GM13977 (cell line): ENCODE measurements around the gene ZNF81.
"Not testable (repeated sequence)": the region's sequence is repeated elsewhere in the genome, so short reads cannot be mapped to it uniquely, and the experiment has no call there.

Experiments
- DNase-seq: peaks from one replicate; pipeline ENCODE4 v3.0.0; 2012; ENCODE audit warnings: low spot score
- CTCF ChIP-seq: IDR thresholded peaks from 2 replicates; pipeline ENCODE4 v1.5.1; 2012; ENCODE audit warnings: mild to moderate bottlenecking, control low read depth; ENCODE audit not compliant: insufficient read depth; ENCODE audit errors: extremely low read depth, missing control alignments
- in situ Hi-C: fragments of 300-500 bp; cut with MboI; formaldehyde crosslinking; loops from one replicate; pipeline ENCODE4 v1.12.0; 2022; ENCODE audit warnings: low sequenced_read_pairs, low pct_unique_long_range_greater_than_20kb, mixed read lengths, inconsistent platforms; ENCODE audit not compliant: unreplicated experiment

ZNF81 gene

GRCh38 chrX:47836164-47837072, at the start of gene ZNF81:
Gene ZNF81 (plus strand): TSS chrX:47836902. CDS start chrX:47846268, 9,366 bp downstream.
- peak; percentile 73 for DNase-seq
- no peak for TF ChIP-seq CTCF
- in situ Hi-C loops: loop anchor here (10.0 kb wide), 1 partner anchor 188 kb away; no protein-coding TSS in a partner anchor

- TF ChIP-seq CTCF: no peak
- in situ Hi-C loops: no loop called here
- no peak for DNase-seq
These were observed 40.2 kb upstream of the ZNF81 start for GRCh38 chrX:47796433-47796906.

- no peak for TF ChIP-seq CTCF
- DNase-seq: no peak
- in situ Hi-C loops: no loop called here
These were observed 39.6 kb upstream of the ZNF81 start for GRCh38 chrX:47797084-47797483.

GRCh38 chrX:47798861-47799260, 37.8 kb upstream of the ZNF81 start:
- no peak for DNase-seq
- in situ Hi-C loops: no loop called here
- TF ChIP-seq CTCF: no peak

GRCh38 chrX:47802589-47802988, 34.1 kb upstream of the ZNF81 start:
- no peak for TF ChIP-seq CTCF
- in situ Hi-C loops: no loop called here
- no peak for DNase-seq

GRCh38 chrX:47803103-47803502, 33.6 kb upstream of the ZNF81 start:
- in situ Hi-C loops, DNase-seq: not testable (repeated sequence)

- in situ Hi-C loops: no loop called here
- no peak for TF ChIP-seq CTCF
- no peak for DNase-seq
These were observed 32.4 kb upstream of the ZNF81 start for GRCh38 chrX:47804315-47804714.

GRCh38 chrX:47805844-47806243, 30.9 kb upstream of the ZNF81 start:
- in situ Hi-C loops, DNase-seq: not testable (repeated sequence)

GRCh38 chrX:47806415-47807271, 30.1 kb upstream of the ZNF81 start:
- in situ Hi-C loops, DNase-seq: not testable (repeated sequence)

- in situ Hi-C loops: not testable (repeated sequence)
These were observed 29.5 kb upstream of the ZNF81 start for GRCh38 chrX:47807272-47807538.

More at GRCh38 chrX:47807272-47807538, 29.5 kb upstream of the ZNF81 start:
- not testable (repeated sequence) for DNase-seq
